ENCODE results near the gene FAM184B. TPM values are rescaled to one million over a fixed set of nuclear protein-coding genes. Genes with fewer than 3 reads are reported as not detected.

Gene FAM184B
- polyA plus RNA-seq, 4 donors: 0.03 to 0.04 TPM; not detected in 2

DNA sequence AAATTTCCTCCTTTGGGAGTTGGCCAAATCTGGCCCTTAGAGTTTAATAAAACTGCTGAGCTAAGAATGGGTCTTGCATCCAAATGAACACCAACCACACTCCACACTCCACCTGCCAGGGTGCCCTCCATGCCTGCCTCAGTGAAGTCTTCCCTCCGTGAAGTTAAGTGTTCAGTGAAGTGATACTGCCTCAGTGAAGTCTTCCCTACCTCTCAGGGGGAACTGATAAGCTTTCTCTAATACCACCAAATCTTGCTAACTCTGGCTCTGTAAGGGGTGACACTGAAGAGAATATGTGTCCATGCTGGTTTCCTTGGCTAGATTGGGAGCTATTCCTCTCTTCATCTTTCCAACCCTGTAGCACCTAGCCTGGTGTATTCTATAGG lies 139.0 kb downstream of the FAM184B start:
- DNase-seq: no peak
- Histone ChIP-seq H3K4me1 (ENCODE audit: control insufficient read depth in 3 of 3, insufficient read depth in 2 of 3, low read depth in 1 of 3, low read length in 2 of 3) (no peaks in the 10 kb centered on the region), H3K36me3 (ENCODE audit: control insufficient read depth in 3 of 3, insufficient read depth in 2 of 3, low read depth in 1 of 3, low read length in 3 of 3) (peaks cover 0 to 7% (median 0%) of the 10 kb centered on the region in 3 donors), H3K27me3 (ENCODE audit: control insufficient read depth in 3 of 3, insufficient read depth in 3 of 3, low read length in 3 of 3) (no peaks in the 10 kb centered on the region), H3K27ac (ENCODE audit: low read depth in 1 of 3, low read length in 2 of 3) (no peak overlapping the region), H3K4me3 (ENCODE audit: low read depth in 1 of 3, low read length in 3 of 3) (no peak overlapping the region), H3K9me3 (ENCODE audit: control insufficient read depth in 2 of 2, insufficient read depth in 1 of 2, low read depth in 1 of 2, low read length in 1 of 2) (peaks cover 0 to 14% of the 10 kb centered on the region in 2 donors)
- no peak for FAIRE-seq
- WGBS, 3 donors: 79 to 94% (median 80%) methylated on average over 1 of the region's 1 CpG

DNA sequence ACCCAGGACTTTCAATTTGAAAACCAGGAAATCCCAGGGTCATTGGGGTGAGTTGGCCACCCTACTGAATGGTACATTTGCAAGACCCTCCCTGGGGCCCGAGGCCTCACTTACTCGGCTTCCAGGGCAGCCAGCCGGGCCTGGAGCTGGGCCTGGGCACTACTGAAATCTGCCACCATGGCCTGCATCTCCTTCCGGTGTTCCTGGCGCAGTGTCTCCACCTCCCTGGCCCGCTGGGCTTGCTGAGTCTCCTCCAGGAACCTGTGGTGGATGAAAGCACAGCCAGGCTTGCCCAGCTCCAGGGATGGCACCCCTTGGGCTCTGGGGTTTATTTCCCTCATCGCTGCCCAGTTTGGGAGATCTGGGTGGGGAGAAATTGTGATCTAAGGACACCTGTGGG lies 142.3 kb downstream of the FAM184B start:
- FAIRE-seq (no peak), DNase-seq (no peak)
- no peak overlapping the region for H3K27ac ChIP-seq (ENCODE audit: low read depth in 1 of 3, low read length in 2 of 3)
- WGBS, 3 donors: 79 to 90% (median 86%) methylated on average over 7 of the region's 7 CpGs
- peaks cover 0 to 14% of the 10 kb centered on the region in 2 donors for H3K9me3 ChIP-seq (ENCODE audit: control insufficient read depth in 2 of 2, insufficient read depth in 1 of 2, low read depth in 1 of 2, low read length in 1 of 2)
- no peak overlapping the region for H3K4me3 ChIP-seq (ENCODE audit: low read depth in 1 of 3, low read length in 3 of 3)
- peaks cover 0 to 23% (median 4%) of the 10 kb centered on the region in 3 donors for H3K36me3 ChIP-seq (ENCODE audit: control insufficient read depth in 3 of 3, insufficient read depth in 2 of 3, low read depth in 1 of 3, low read length in 3 of 3)
- no peaks in the 10 kb centered on the region for H3K27me3 ChIP-seq (ENCODE audit: control insufficient read depth in 3 of 3, insufficient read depth in 3 of 3, low read length in 3 of 3)
- H3K4me1 ChIP-seq (ENCODE audit: control insufficient read depth in 3 of 3, insufficient read depth in 2 of 3, low read depth in 1 of 3, low read length in 2 of 3): no peaks in the 10 kb centered on the region

DNA sequence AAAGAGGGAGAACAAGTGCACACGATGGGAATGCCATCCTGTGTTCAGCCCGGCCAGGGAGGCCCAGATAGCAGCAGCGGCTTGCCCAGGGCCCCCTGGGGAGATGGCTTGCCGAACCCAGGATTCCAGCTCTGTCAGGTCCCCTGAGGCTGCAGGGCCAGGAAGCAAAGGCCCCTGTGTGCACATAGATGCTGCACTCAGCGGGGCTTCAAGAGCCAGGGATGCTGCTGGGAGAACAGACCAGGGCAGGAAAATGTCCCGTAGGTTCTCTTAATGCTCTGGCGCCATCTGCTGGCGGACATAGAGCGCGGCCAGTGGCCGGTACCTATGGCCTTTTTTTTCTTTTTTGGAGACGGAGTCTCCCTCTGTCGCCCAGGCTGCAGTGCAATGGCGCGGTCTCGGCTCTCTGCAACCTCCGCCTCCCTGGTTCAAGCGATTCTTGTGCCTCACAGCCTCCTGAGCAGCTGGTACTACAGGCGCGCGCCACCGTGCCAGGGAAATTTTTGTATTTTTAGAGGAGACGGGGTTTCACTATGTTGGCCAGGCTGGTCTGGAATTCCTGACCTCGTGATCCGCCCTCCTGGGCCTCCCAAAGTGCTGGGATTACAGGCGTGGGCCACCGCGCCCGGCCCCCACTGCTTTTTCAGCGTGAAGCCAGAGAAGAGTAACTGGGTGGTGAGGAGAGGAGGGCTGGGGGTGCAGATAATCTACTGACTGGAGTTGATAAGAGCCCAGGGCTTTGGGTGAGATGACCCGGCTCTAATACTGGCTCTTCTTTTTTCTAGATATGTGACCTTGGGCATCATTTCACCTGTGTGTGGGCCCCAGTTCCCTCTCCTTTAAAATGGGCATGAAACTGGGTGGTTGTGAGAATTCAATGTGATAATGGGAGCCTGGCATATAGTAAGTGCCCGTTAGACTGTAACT lies 144.5 kb downstream of the FAM184B start:
- Histone ChIP-seq H3K36me3 (ENCODE audit: control insufficient read depth in 3 of 3, insufficient read depth in 2 of 3, low read depth in 1 of 3, low read length in 3 of 3) (peaks cover 9 to 36% (median 12%) of the 10 kb centered on the region in 3 donors), H3K27me3 (ENCODE audit: control insufficient read depth in 3 of 3, insufficient read depth in 3 of 3, low read length in 3 of 3) (no peaks in the 10 kb centered on the region), H3K9me3 (ENCODE audit: control insufficient read depth in 2 of 2, insufficient read depth in 1 of 2, low read depth in 1 of 2, low read length in 1 of 2) (no peaks in the 10 kb centered on the region), H3K4me3 (ENCODE audit: low read depth in 1 of 3, low read length in 3 of 3) (no peak overlapping the region), H3K4me1 (ENCODE audit: control insufficient read depth in 3 of 3, insufficient read depth in 2 of 3, low read depth in 1 of 3, low read length in 2 of 3) (no peaks in the 10 kb centered on the region), H3K27ac (ENCODE audit: low read depth in 1 of 3, low read length in 2 of 3) (no peak overlapping the region)
- FAIRE-seq: no peak
- WGBS, 3 donors: 50 to 61% (median 56%) methylated on average over 30 to 32 of the region's 32 CpGs
- DNase-seq: peak; percentile 63 to 78

DNA sequence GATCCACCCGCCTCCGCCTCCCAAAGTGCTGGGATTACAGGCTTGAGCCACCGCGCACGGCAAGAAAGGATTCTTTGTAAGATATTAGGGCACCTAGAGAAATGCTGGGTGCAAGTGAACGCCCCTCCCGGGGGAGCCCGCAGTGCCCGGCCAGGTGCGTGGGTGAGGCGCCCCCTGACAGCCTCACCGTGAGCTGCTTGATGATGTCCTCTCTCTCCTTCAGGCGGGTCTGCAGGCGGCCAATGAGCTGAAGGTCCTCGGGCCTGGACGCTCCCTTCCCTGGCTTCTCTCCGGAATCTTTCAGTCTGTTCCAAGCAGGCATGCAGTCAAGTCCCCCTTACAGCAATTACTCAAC lies 145.1 kb downstream of the FAM184B start:
- WGBS, 3 donors: 86 to 90% (median 89%) methylated on average over 17 of the region's 17 CpGs
- no peak for FAIRE-seq
- Histone ChIP-seq H3K36me3 (ENCODE audit: control insufficient read depth in 3 of 3, insufficient read depth in 2 of 3, low read depth in 1 of 3, low read length in 3 of 3) (peaks cover 11 to 38% (median 12%) of the 10 kb centered on the region in 3 donors), H3K27ac (ENCODE audit: low read depth in 1 of 3, low read length in 2 of 3) (no peak overlapping the region), H3K4me3 (ENCODE audit: low read depth in 1 of 3, low read length in 3 of 3) (no peak overlapping the region), H3K4me1 (ENCODE audit: control insufficient read depth in 3 of 3, insufficient read depth in 2 of 3, low read depth in 1 of 3, low read length in 2 of 3) (no peaks in the 10 kb centered on the region), H3K27me3 (ENCODE audit: control insufficient read depth in 3 of 3, insufficient read depth in 3 of 3, low read length in 3 of 3) (no peaks in the 10 kb centered on the region), H3K9me3 (ENCODE audit: control insufficient read depth in 2 of 2, insufficient read depth in 1 of 2, low read depth in 1 of 2, low read length in 1 of 2) (no peaks in the 10 kb centered on the region)
- no peak for DNase-seq

DNA sequence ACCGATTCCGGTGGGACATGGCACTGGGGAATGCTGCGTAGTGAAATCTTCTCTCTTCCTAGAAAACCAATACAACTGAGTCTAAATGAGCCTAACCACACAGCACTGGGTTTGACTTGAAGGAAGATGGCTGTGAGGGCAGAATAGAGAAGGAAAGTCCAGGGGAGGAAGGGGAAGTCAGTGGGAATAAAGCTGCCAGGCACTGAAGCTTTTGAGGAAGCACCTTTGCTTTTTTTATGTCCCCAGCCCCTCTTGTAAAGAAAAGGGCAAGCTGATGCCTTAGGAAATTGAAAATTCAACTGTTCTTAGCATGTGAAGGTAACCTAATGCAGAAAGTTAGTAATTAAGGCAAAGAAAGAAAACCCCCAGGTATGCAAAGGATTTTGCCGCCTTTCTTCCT lies 146.4 kb downstream of the FAM184B start:
- Histone ChIP-seq H3K27ac (ENCODE audit: low read depth in 1 of 3, low read length in 2 of 3) (no peak overlapping the region), H3K9me3 (ENCODE audit: control insufficient read depth in 2 of 2, insufficient read depth in 1 of 2, low read depth in 1 of 2, low read length in 1 of 2) (no peaks in the 10 kb centered on the region), H3K27me3 (ENCODE audit: control insufficient read depth in 3 of 3, insufficient read depth in 3 of 3, low read length in 3 of 3) (no peaks in the 10 kb centered on the region), H3K4me1 (ENCODE audit: control insufficient read depth in 3 of 3, insufficient read depth in 2 of 3, low read depth in 1 of 3, low read length in 2 of 3) (no peaks in the 10 kb centered on the region), H3K36me3 (ENCODE audit: control insufficient read depth in 3 of 3, insufficient read depth in 2 of 3, low read depth in 1 of 3, low read length in 3 of 3) (peaks cover 12 to 45% (median 15%) of the 10 kb centered on the region in 3 donors), H3K4me3 (ENCODE audit: low read depth in 1 of 3, low read length in 3 of 3) (no peak overlapping the region)
- DNase-seq (no peak), FAIRE-seq (no peak)
- WGBS, 3 donors: 95 to 99% (median 99%) methylated on average over 4 of the region's 4 CpGs

DNA sequence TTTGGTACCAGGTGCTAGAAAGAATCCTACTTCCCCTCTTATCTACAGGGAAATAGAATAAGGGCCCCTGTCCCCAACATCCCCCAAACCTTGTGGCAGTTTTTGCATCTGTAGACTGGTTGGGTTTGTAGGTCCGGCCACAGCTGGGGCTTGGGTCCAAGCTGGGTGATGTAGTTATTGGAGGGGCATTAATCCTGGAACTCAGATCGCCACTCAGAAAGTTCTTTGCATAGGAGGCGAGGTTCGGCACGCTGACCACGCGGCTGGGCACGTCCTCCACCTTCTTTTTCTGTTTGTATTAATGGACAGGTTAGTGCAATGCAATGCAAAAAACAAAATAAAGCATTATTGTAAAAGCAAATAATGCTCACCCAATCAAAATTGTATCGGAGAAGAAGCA lies 147.8 kb downstream of the FAM184B start:
- FAIRE-seq: no peak
- DNase-seq: no peak
- WGBS, 3 donors: 95 to 98% (median 97%) methylated on average over 9 of the region's 9 CpGs
- no peak overlapping the region for H3K27ac ChIP-seq (ENCODE audit: low read depth in 1 of 3, low read length in 2 of 3)
- peaks cover 15 to 45% (median 21%) of the 10 kb centered on the region in 3 donors for H3K36me3 ChIP-seq (ENCODE audit: control insufficient read depth in 3 of 3, insufficient read depth in 2 of 3, low read depth in 1 of 3, low read length in 3 of 3)
- H3K4me3 ChIP-seq (ENCODE audit: low read depth in 1 of 3, low read length in 3 of 3): no peak overlapping the region
- no peaks in the 10 kb centered on the region for H3K4me1 ChIP-seq (ENCODE audit: control insufficient read depth in 3 of 3, insufficient read depth in 2 of 3, low read depth in 1 of 3, low read length in 2 of 3)
- H3K9me3 ChIP-seq (ENCODE audit: control insufficient read depth in 2 of 2, insufficient read depth in 1 of 2, low read depth in 1 of 2, low read length in 1 of 2): no peaks in the 10 kb centered on the region
- H3K27me3 ChIP-seq (ENCODE audit: control insufficient read depth in 3 of 3, insufficient read depth in 3 of 3, low read length in 3 of 3): no peaks in the 10 kb centered on the region

DNA sequence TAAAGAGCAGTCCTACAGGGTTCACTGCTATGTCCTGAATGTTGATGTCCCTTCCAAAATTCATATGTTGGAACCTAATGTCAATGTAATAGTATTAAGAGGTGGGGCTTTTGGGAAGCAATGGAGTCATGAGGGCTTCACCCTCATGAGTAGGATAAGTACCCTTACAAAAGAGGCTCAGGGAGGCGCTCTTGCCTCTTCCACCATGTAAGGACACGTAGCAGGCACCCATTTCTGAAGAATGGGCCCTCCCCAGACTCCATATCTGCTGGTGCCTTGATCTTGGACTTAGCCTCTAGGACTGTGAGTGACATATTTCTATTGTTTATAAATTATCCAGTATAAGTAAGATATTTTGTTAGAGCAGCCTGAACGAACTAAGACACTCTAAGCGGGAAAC lies 151.2 kb downstream of the FAM184B start:
- 92 to 96% (median 93%) methylated on average over 4 of the region's 4 CpGs for WGBS, 3 donors
- Histone ChIP-seq H3K9me3 (ENCODE audit: control insufficient read depth in 2 of 2, insufficient read depth in 1 of 2, low read depth in 1 of 2, low read length in 1 of 2) (no peaks in the 10 kb centered on the region), H3K36me3 (ENCODE audit: control insufficient read depth in 3 of 3, insufficient read depth in 2 of 3, low read depth in 1 of 3, low read length in 3 of 3) (peaks cover 24 to 60% (median 29%) of the 10 kb centered on the region in 3 donors), H3K4me3 (ENCODE audit: low read depth in 1 of 3, low read length in 3 of 3) (no peak overlapping the region), H3K27ac (ENCODE audit: low read depth in 1 of 3, low read length in 2 of 3) (no peak overlapping the region), H3K27me3 (ENCODE audit: control insufficient read depth in 3 of 3, insufficient read depth in 3 of 3, low read length in 3 of 3) (no peaks in the 10 kb centered on the region), H3K4me1 (ENCODE audit: control insufficient read depth in 3 of 3, insufficient read depth in 2 of 3, low read depth in 1 of 3, low read length in 2 of 3) (no peaks in the 10 kb centered on the region)
- FAIRE-seq (no peak), DNase-seq (no peak)

DNA sequence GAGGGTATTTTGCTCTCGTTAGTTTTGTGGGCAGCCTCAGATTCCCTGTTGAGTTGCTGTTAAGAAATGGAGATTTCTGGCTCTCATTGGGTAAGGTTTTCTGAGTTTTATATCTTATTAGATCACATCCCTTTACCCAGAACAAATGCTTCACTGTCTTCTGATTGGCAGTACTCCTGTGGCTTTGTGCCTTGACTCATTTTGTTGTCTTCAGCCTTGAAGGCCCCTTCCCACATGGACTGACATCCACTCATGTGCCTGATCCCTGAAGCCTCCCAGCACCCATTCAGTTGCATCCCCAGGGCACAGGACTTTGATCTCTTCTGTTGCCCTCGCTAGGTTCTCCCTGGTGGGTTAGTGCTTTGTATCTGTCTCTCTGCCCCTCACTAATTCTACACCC lies 156.6 kb downstream of the FAM184B start:
- H3K36me3 ChIP-seq (ENCODE audit: control insufficient read depth in 3 of 3, insufficient read depth in 2 of 3, low read depth in 1 of 3, low read length in 3 of 3): peaks cover 21 to 62% (median 38%) of the 10 kb centered on the region in 3 donors
- DNase-seq: no peak
- H3K27me3 ChIP-seq (ENCODE audit: control insufficient read depth in 3 of 3, insufficient read depth in 3 of 3, low read length in 3 of 3): no peaks in the 10 kb centered on the region
- H3K4me3 ChIP-seq (ENCODE audit: low read depth in 1 of 3, low read length in 3 of 3): no peak overlapping the region
- H3K27ac ChIP-seq (ENCODE audit: low read depth in 1 of 3, low read length in 2 of 3): no peak overlapping the region
- WGBS, 3 donors: 69 to 97% (median 87%) methylated on average over 2 of the region's 2 CpGs
- no peaks in the 10 kb centered on the region for H3K9me3 ChIP-seq (ENCODE audit: control insufficient read depth in 2 of 2, insufficient read depth in 1 of 2, low read depth in 1 of 2, low read length in 1 of 2)
- H3K4me1 ChIP-seq (ENCODE audit: control insufficient read depth in 3 of 3, insufficient read depth in 2 of 3, low read depth in 1 of 3, low read length in 2 of 3): no peaks in the 10 kb centered on the region
- FAIRE-seq: no peak

Data from small intestine (tissue), 7 donors.